ENCODE measurements around the gene PARD3B. TPM values are rescaled to one million over a fixed set of nuclear protein-coding genes. Genes with fewer than 3 reads are reported as not detected.

PARD3B gene
- total RNA-seq, 1 experiment from 2014 or later = 3.6 TPM

- ATAC-seq (no peak), DNase-seq (ENCODE audit: low read depth, low spot score) (no peak)
- peaks cover 6% of the 10 kb centered on the region for H3K27me3 ChIP-seq (ENCODE audit: control insufficient read depth, insufficient read depth, low read length)
- POLR2A ChIA-PET = no interaction called here
- in situ Hi-C loops (cut with HindIII; ENCODE audit: low pct_unique_long_range_greater_than_20kb, low sequenced_read_pairs) = no loop called here
- no peak overlapping the region for H3K4me3 ChIP-seq (ENCODE audit: low read depth in 2 of 2, low read length in 2 of 2)
- no peak for TF ChIP-seq CTCF (IDR thresholded peaks at IDR 0.05)
- TF ChIP-seq SIN3A (IDR thresholded peaks at IDR 0.05; ENCODE audit: borderline replicate concordance, insufficient read depth, low read depth, low read length) = no peak
- TF ChIP-seq POLR2AphosphoS5 (IDR thresholded peaks at IDR 0.05; ENCODE audit: low read depth, low read length) = no peak
- TF ChIP-seq TCF7L2 (IDR thresholded peaks at IDR 0.05; ENCODE audit: low read depth, low read length) = no peak
- no peak for TF ChIP-seq REST (IDR thresholded peaks at IDR 0.05; ENCODE audit: insufficient read depth in 1 of 2, low read depth in 2 of 2, low read length in 1 of 2)
- H3K9me3 ChIP-seq (ENCODE audit: control insufficient read depth, insufficient read depth, low read depth, low read length) = no peaks in the 10 kb centered on the region
- no peaks in the 10 kb centered on the region for H3K36me3 ChIP-seq (ENCODE audit: control insufficient read depth, insufficient read depth, low read length)
- CTCF ChIA-PET = no interaction called here
- no peak overlapping the region for H3K27ac ChIP-seq (ENCODE audit: low read length)
- BruUV-seq (replicated peaks) = no TSS peak
- no peaks in the 10 kb centered on the region for H3K4me1 ChIP-seq (ENCODE audit: control insufficient read depth, insufficient read depth, low read length)
- intact Hi-C loops (cut with micrococcal nuclease; ENCODE audit: unreplicated experiment) = no loop called here
Observed at GRCh38 chr2:205607146-205607545, 1061.9 kb downstream of the PARD3B start.

- no peak for TF ChIP-seq SIN3A (IDR thresholded peaks at IDR 0.05; ENCODE audit: borderline replicate concordance, insufficient read depth, low read depth, low read length)
- in situ Hi-C loops (cut with HindIII; ENCODE audit: low pct_unique_long_range_greater_than_20kb, low sequenced_read_pairs) (no loop called here), intact Hi-C loops (cut with micrococcal nuclease; ENCODE audit: unreplicated experiment) (no loop called here)
- ChIA-PET CTCF (no interaction called here), POLR2A (no interaction called here)
- DNase-seq (ENCODE audit: low read depth, low spot score) (no peak), ATAC-seq (no peak)
- H3K27me3 ChIP-seq (ENCODE audit: control insufficient read depth, insufficient read depth, low read length) = peaks cover 6% of the 10 kb centered on the region
- H3K9me3 ChIP-seq (ENCODE audit: control insufficient read depth, insufficient read depth, low read depth, low read length) = no peaks in the 10 kb centered on the region
- H3K4me1 ChIP-seq (ENCODE audit: control insufficient read depth, insufficient read depth, low read length) = no peaks in the 10 kb centered on the region
- H3K4me3 ChIP-seq (ENCODE audit: low read depth in 2 of 2, low read length in 2 of 2) = no peak overlapping the region
- no peak overlapping the region for H3K27ac ChIP-seq (ENCODE audit: low read length)
- no peaks in the 10 kb centered on the region for H3K36me3 ChIP-seq (ENCODE audit: control insufficient read depth, insufficient read depth, low read length)
- no TSS peak for BruUV-seq (replicated peaks)
Observed at GRCh38 chr2:205609113-205609512, 1063.8 kb downstream of the PARD3B start.

GRCh38 chr2:205610437-205610836, 1065.2 kb downstream of the PARD3B start:
- peaks cover 6% of the 10 kb centered on the region for H3K27me3 ChIP-seq (ENCODE audit: control insufficient read depth, insufficient read depth, low read length)
- no peak for TF ChIP-seq REST (IDR thresholded peaks at IDR 0.05; ENCODE audit: insufficient read depth in 1 of 2, low read depth in 2 of 2, low read length in 1 of 2)
- no peak for TF ChIP-seq TCF7L2 (IDR thresholded peaks at IDR 0.05; ENCODE audit: low read depth, low read length)
- no peak for TF ChIP-seq CTCF (IDR thresholded peaks at IDR 0.05)
- no peak for TF ChIP-seq SIN3A (IDR thresholded peaks at IDR 0.05; ENCODE audit: borderline replicate concordance, insufficient read depth, low read depth, low read length)
- no peak for TF ChIP-seq POLR2AphosphoS5 (IDR thresholded peaks at IDR 0.05; ENCODE audit: low read depth, low read length)
- no peaks in the 10 kb centered on the region for H3K9me3 ChIP-seq (ENCODE audit: control insufficient read depth, insufficient read depth, low read depth, low read length)
- DNase-seq (ENCODE audit: low read depth, low spot score) (no peak), ATAC-seq (no peak)
- no peak overlapping the region for H3K4me3 ChIP-seq (ENCODE audit: low read depth in 2 of 2, low read length in 2 of 2)
- ChIA-PET POLR2A (no interaction called here), CTCF (no interaction called here)
- H3K27ac ChIP-seq (ENCODE audit: low read length) = no peak overlapping the region
- in situ Hi-C loops (cut with HindIII; ENCODE audit: low pct_unique_long_range_greater_than_20kb, low sequenced_read_pairs) (no loop called here), intact Hi-C loops (cut with micrococcal nuclease; ENCODE audit: unreplicated experiment) (no loop called here)
- no peaks in the 10 kb centered on the region for H3K4me1 ChIP-seq (ENCODE audit: control insufficient read depth, insufficient read depth, low read length)
- BruUV-seq (replicated peaks) = no TSS peak
- H3K36me3 ChIP-seq (ENCODE audit: control insufficient read depth, insufficient read depth, low read length) = no peaks in the 10 kb centered on the region

Data from Panc1 (cell line).